A549 (cell line): ENCODE results near the gene MAP3K13. TPM values are rescaled to one million over a fixed set of nuclear protein-coding genes. Genes with fewer than 3 reads are reported as not detected.

Experiments used
- ATAC-seq, 2 experiments: fragments of 200-7000 bp in 1 of 2; fragments of >200 bp in 1 of 2; cut with Nextera tagmentation in 1 of 2; cut with Tn5 transposase in 1 of 2; 3 replicates each; pipeline versions ENCODE4 v1.8.0 to v1.9.1; 2018 to 2020; ENCODE audit warnings: mild to moderate bottlenecking in 1 of 2, moderate library complexity in 1 of 2
- CTCF ChIA-PET: fragments of 300-600 bp; sonication (Branson Sonifier 250); formaldehyde crosslinking; extraction: SDS; loops from one replicate; lab custom pipeline; 2021; ENCODE audit warnings: antibody characterized with exemption, inconsistent platforms; lab: Yijun Ruan, JAX
- POLR2A ChIA-PET: fragments of 350-600 bp; formaldehyde crosslinking; extraction: SDS; loops from one replicate; lab custom pipeline; 2021; ENCODE audit warnings: antibody characterized with exemption, inconsistent platforms; lab: Yijun Ruan, JAX
- DNase-seq, 2 experiments: peaks; one replicate each; pipeline versions ENCODE4 v3.0.0 to v3.0.0-alpha.2; 2011 to 2016; ENCODE audit warnings: low read depth in 1 of 2, low spot score in 1 of 2
- FAIRE-seq: peaks from 2 replicates; lab custom pipeline; 2011; peaks lifted over from hg19 to GRCh38; lab: Jason Lieb, UNC
- H3K27ac ChIP-seq, 2 experiments: fragments of >200 bp; sonication (Bioruptor Twin); formaldehyde crosslinking; 3 replicates each; pipeline ENCODE4 v1.5.1; 2016 to 2017
- H3K4me1 ChIP-seq: fragments of >200 bp; sonication (Bioruptor Twin); formaldehyde crosslinking; 3 replicates; pipeline ENCODE4 v1.6.1; 2016
- H3K4me2 ChIP-seq: fragments of >200 bp; sonication (Bioruptor Twin); formaldehyde crosslinking; 3 replicates; pipeline ENCODE4 v1.6.1; 2016
- H3K4me3 ChIP-seq: fragments of >200 bp; sonication (Bioruptor Twin); formaldehyde crosslinking; 3 replicates; pipeline ENCODE4 v1.5.1; 2016
- H3K9me3 ChIP-seq: fragments of >200 bp; sonication (Bioruptor Twin); formaldehyde crosslinking; 3 replicates; pipeline ENCODE4 v1.6.1; 2016
- CHD4 ChIP-seq: fragments of 200-600 bp; sonication (generic); IDR thresholded peaks from 2 replicates; pipeline ENCODE4 v1.6.1; 2016; ENCODE audit warnings: antibody characterized with exemption, mild to moderate bottlenecking, borderline replicate concordance
- GATA3 ChIP-seq: IDR thresholded peaks from 2 replicates; pipeline ENCODE4 v1.6.1; 2012; ENCODE audit warnings: borderline replicate concordance
- HEYL ChIP-seq: fragments of 250-450 bp; sonication (Bioruptor Pico); IDR thresholded peaks from 2 replicates; pipeline ENCODE4 v1.8.0; 2021; ENCODE audit warnings: mild to moderate bottlenecking, moderate library complexity
- HOXB5 ChIP-seq: fragments of 250-450 bp; sonication (Bioruptor Pico); IDR thresholded peaks from 2 replicates; pipeline ENCODE4 v1.5.0; 2020; ENCODE audit warnings: mild to moderate bottlenecking, moderate library complexity
- MAFK ChIP-seq: fragments of 450-650 bp; IDR thresholded peaks from 2 replicates; pipeline ENCODE4 v1.6.1; 2014; ENCODE audit not compliant: partially characterized antibody
- POLR2A ChIP-seq: IDR thresholded peaks from 2 replicates; pipeline ENCODE4 v1.6.1; 2012; ENCODE audit warnings: mild to moderate bottlenecking, low read length
- RAD21 ChIP-seq, 2 experiments: fragments of >200 bp in 1 of 2; sonication (Bioruptor Twin) in 1 of 2; formaldehyde crosslinking in 1 of 2; IDR thresholded peaks in 1 of 2; conservative IDR thresholded peaks in 1 of 2; 2 replicates in 1 of 2; 3 replicates in 1 of 2; pipeline ENCODE4 v1.6.1; 2012 to 2018; ENCODE audit warnings: inconsistent platforms in 1 of 2
- RNF2 ChIP-seq: fragments of 200-600 bp; sonication (generic); IDR thresholded peaks from 2 replicates; pipeline ENCODE4 v1.6.1; 2016; ENCODE audit warnings: low read depth, mild to moderate bottlenecking, antibody characterized with exemption, moderate library complexity, borderline replicate concordance
- SMC3 ChIP-seq: fragments of >200 bp; sonication (Bioruptor Twin); formaldehyde crosslinking; IDR thresholded peaks from 3 replicates; pipeline ENCODE4 v1.6.1; 2018; ENCODE audit warnings: inconsistent platforms
- TFCP2L1 ChIP-seq: fragments of 250-450 bp; sonication (Bioruptor Pico); IDR thresholded peaks from 2 replicates; pipeline ENCODE4 v1.5.0; 2021; ENCODE audit warnings: mild to moderate bottlenecking
- TP53 ChIP-seq: fragments of 250-450 bp; sonication (Bioruptor Pico); IDR thresholded peaks from 2 replicates; pipeline ENCODE4 v1.5.0; 2021; ENCODE audit warnings: mild to moderate bottlenecking, moderate library complexity
- ZNF302 ChIP-seq: fragments of 250-450 bp; sonication (Bioruptor Pico); IDR thresholded peaks from 2 replicates; pipeline ENCODE4 v1.9.0; 2021; ENCODE audit warnings: inconsistent platforms, mild to moderate bottlenecking, moderate library complexity
- WGBS: methylation state at CpG from one replicate; pipeline ENCODE4 v1.1.6; 2017; ENCODE audit errors: missing lambda C conversion rate; 5-methylcytosine and 5-hydroxymethylcytosine counted together
- polyA plus RNA-seq, 4 experiments: library from polyadenylated mRNA; depleted of rRNA in 3 of 4; stranded (reverse); fragments of >200 nt; fragmentation: RNase III in 1 of 4; extraction: RNeasy Plus Mini Kit Qiagen cat#74134 plus additional on column Dnase treatment in 1 of 4; gene quantifications; 2 replicates in 3 of 4; 3 replicates in 1 of 4; pipeline ENCODE4 v1.2.3, GENCODE V29; 2011 to 2017
- TF ChIP-seq, protein P1 (sequence below): fragments of >200 bp; sonication (Bioruptor Twin); formaldehyde crosslinking; IDR thresholded peaks from 3 replicates; pipeline ENCODE4 v1.5.1; 2016
- TF ChIP-seq, protein P2 (sequence below): fragments of 450-650 bp; IDR thresholded peaks from 2 replicates; pipeline ENCODE4 v1.6.1; 2014; ENCODE audit warnings: antibody characterized with exemption
- TF ChIP-seq, protein P3 (sequence below): fragments of >200 bp; sonication (Bioruptor Twin); formaldehyde crosslinking; IDR thresholded peaks from 2 replicates; pipeline ENCODE4 v1.6.1; 2016
- TF ChIP-seq, protein P4 (sequence below): IDR thresholded peaks from 2 replicates; pipeline ENCODE4 v1.6.1; 2012
- TF ChIP-seq, protein P5 (sequence below): IDR thresholded peaks from 2 replicates; pipeline ENCODE4 v1.6.1; 2012; ENCODE audit warnings: low read depth, borderline replicate concordance

The MAP3K13 gene
- polyA plus RNA-seq, 2 of the 4 experiments (the other 2 are of a cell fraction) = 15.8 to 23.2 TPM

DNA sequence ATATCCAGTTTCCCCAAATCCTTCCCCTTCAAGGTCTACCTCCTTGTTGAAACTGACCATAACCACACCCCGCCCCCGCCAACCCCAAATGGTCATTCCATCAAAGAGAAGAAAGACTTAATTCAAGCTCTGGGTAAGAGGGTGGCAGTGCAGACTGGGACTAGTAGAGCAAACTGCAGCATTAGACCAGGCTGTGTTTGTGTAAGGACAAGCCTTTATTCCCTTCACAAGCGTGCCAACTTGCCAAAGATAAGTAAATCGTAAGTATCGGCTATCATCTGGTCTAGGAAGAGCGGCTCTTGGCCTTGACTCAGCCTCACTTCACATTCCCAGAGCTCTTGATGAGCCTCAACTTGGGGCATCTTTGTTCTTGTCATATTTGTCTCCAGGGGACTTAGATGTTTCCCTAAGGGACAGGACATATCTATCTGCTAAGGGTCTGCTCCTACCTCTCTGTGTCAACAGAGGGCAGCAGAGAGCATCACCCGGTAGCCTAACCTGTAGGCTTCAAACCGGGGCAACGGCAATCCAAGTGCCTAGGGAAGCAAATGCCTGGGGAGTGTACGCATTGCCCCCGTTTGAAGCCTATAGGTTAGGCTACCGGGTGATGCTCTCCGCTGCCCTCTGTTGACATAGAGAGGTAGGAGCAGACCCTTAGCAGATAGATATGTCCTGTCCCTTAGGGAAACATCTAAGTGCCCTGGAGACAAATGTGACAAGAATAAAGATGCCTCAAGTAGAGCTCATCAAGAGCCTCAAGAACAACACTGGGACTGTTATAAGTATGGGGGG is 8.9 kb upstream of the MAP3K13 start:
- no peak overlapping the region for H3K4me3 ChIP-seq
- no peaks in the 10 kb centered on the region for H3K9me3 ChIP-seq
- POLR2A ChIA-PET = no interaction called here
- TF ChIP-seq HEYL (CRISPR knock-in tag) (no peak), HOXB5 (CRISPR knock-in tag) (no peak), SMC3 (peak; percentile 20; the same call in 1 of the 3 replicates), RAD21 (conservative IDR thresholded peaks at IDR 0.05 in 1 of 2, IDR thresholded peaks at IDR 0.05 in 1 of 2) (peak; percentile 34 to 50; a peak in 3 of 5 replicates)
- TF ChIP-seq, protein P1, sequence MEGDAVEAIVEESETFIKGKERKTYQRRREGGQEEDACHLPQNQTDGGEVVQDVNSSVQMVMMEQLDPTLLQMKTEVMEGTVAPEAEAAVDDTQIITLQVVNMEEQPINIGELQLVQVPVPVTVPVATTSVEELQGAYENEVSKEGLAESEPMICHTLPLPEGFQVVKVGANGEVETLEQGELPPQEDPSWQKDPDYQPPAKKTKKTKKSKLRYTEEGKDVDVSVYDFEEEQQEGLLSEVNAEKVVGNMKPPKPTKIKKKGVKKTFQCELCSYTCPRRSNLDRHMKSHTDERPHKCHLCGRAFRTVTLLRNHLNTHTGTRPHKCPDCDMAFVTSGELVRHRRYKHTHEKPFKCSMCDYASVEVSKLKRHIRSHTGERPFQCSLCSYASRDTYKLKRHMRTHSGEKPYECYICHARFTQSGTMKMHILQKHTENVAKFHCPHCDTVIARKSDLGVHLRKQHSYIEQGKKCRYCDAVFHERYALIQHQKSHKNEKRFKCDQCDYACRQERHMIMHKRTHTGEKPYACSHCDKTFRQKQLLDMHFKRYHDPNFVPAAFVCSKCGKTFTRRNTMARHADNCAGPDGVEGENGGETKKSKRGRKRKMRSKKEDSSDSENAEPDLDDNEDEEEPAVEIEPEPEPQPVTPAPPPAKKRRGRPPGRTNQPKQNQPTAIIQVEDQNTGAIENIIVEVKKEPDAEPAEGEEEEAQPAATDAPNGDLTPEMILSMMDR = peak; percentile 53
- TF ChIP-seq, protein P2, sequence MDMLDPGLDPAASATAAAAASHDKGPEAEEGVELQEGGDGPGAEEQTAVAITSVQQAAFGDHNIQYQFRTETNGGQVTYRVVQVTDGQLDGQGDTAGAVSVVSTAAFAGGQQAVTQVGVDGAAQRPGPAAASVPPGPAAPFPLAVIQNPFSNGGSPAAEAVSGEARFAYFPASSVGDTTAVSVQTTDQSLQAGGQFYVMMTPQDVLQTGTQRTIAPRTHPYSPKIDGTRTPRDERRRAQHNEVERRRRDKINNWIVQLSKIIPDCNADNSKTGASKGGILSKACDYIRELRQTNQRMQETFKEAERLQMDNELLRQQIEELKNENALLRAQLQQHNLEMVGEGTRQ = no peak
- no peak overlapping the region for H3K27ac ChIP-seq
- no peak overlapping the region for H3K4me2 ChIP-seq
- DNase-seq = peak; percentile 41 to 85
- H3K4me1 ChIP-seq = peaks cover 12% of the 10 kb centered on the region; the same call in 1 of the 3 replicates
- no peak for FAIRE-seq
- CTCF ChIA-PET = interaction anchor here (0.6 to 1.5 kb wide), 6 partner anchors 10 to 27 kb away, joined by 3 to 6 read pairs (median 4); no protein-coding TSS in a partner anchor
- WGBS = 58% methylated on average over 10 of the region's 13 CpGs
- ATAC-seq = peak; percentile 85 to 96; a peak in 5 of 6 replicates

DNA sequence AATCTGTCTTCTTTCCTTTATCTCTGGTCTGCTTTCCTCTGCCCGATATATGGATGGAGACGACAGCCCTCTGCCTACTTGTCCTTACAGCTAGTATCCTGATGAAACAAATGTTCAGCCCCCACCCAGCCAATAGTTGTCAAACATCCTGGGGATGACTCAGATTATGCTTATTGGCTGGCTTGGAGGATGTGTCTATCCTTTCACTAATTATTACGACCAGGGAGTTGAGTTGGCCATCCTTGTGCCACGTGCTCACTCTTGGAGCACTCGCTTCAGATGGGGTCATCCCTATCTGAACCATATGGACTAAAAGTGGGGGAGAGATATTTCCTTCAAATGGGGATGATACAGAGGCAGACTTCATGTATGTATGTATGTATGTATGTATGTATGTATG is 6.4 kb upstream of the MAP3K13 start:
- POLR2A ChIA-PET = no interaction called here
- FAIRE-seq = no peak

More for the DNA sequence above, 6.4 kb upstream of the MAP3K13 start:
- no peaks in the 10 kb centered on the region for H3K9me3 ChIP-seq
- CTCF ChIA-PET = no interaction called here
- no peak overlapping the region for H3K4me2 ChIP-seq
- 83% methylated on average over 5 of the region's 5 CpGs for WGBS
- no peak for ATAC-seq
- TF ChIP-seq, protein P3, sequence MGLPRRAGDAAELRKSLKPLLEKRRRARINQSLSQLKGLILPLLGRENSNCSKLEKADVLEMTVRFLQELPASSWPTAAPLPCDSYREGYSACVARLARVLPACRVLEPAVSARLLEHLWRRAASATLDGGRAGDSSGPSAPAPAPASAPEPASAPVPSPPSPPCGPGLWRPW = no peak
- no peak for TF ChIP-seq POLR2A
- TF ChIP-seq TP53 (CRISPR knock-in tag) = no peak
- TF ChIP-seq TFCP2L1 (CRISPR knock-in tag) = no peak
- TF ChIP-seq, protein P1 = no peak
- TF ChIP-seq ZNF302 (CRISPR knock-in tag) = no peak
- no peak for TF ChIP-seq HEYL (CRISPR knock-in tag)
- TF ChIP-seq, protein P4, sequence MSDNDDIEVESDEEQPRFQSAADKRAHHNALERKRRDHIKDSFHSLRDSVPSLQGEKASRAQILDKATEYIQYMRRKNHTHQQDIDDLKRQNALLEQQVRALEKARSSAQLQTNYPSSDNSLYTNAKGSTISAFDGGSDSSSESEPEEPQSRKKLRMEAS = no peak
- no peak for TF ChIP-seq CHD4
- TF ChIP-seq GATA3 = no peak
- TF ChIP-seq, protein P5, sequence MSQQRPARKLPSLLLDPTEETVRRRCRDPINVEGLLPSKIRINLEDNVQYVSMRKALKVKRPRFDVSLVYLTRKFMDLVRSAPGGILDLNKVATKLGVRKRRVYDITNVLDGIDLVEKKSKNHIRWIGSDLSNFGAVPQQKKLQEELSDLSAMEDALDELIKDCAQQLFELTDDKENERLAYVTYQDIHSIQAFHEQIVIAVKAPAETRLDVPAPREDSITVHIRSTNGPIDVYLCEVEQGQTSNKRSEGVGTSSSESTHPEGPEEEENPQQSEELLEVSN = no peak
- no peak for TF ChIP-seq MAFK
- no peak for TF ChIP-seq HOXB5 (CRISPR knock-in tag)
- no peak for TF ChIP-seq RNF2
- TF ChIP-seq, all 56 proteins: peak for 0
- DNase-seq = no peak
- no peak overlapping the region for H3K27ac ChIP-seq
- no peak overlapping the region for H3K4me3 ChIP-seq
- H3K4me1 ChIP-seq = peaks cover 13% of the 10 kb centered on the region; the same call in 1 of the 3 replicates
